HCT116 (cell line): ENCODE measurements around the gene HSPA4. TPM values are rescaled to one million over a fixed set of nuclear protein-coding genes. Genes with fewer than 3 reads are reported as not detected.
A peak's percentile ranks its signal among the peaks of the same experiment; 100 is the strongest.

Experiments
- ATAC-seq: fragments of 200-7000 bp; cut with Tn5 transposase; 2 replicates; pipeline ENCODE4 v1.9.1; 2020; ENCODE audit warnings: mild to moderate bottlenecking, moderate library complexity
- BruUV-seq: library from RNA; stranded (reverse); fragments of 400-500 nt; replicated peaks from 2 replicates; lab custom pipeline; 2021; lab: Mats Ljungman, UMichigan
- CTCF ChIA-PET: fragments of 300-600 bp; sonication (Branson Sonifier 250); formaldehyde crosslinking; loops from one replicate; lab custom pipeline; 2021; ENCODE audit warnings: antibody characterized with exemption; lab: Charles Lee
- POLR2A ChIA-PET: fragments of 300-600, 350-600 bp; sonication (Branson Sonifier 250); formaldehyde crosslinking; loops from one replicate; lab custom pipeline; 2021; ENCODE audit warnings: antibody characterized with exemption; lab: Charles Lee
- RAD21 ChIA-PET, 2 experiments: fragments of 300-600 bp; sonication (Branson Sonifier 250); formaldehyde crosslinking; loops; one replicate each; lab custom pipeline; 2023; ENCODE audit warnings: low total read pairs in 2 of 2; ENCODE audit not compliant: uncharacterized antibody in 2 of 2, unreplicated experiment in 2 of 2, low non-redundant PET in 1 of 2; lab: Charles Lee
- DNase-seq: peaks from one replicate; pipeline ENCODE4 v3.0.0-alpha.2; 2010; ENCODE audit warnings: low read depth, low spot score
- H2AFZ ChIP-seq: fragments of 200-600 bp; shearing (Covaris generic), sonication (generic); 2 replicates; pipeline ENCODE4 v1.6.1; 2017; ENCODE audit warnings: low read depth, mixed run types, mixed read lengths, antibody characterized with exemption, low read length; ENCODE audit not compliant: poor library complexity, severe bottlenecking
- H3K27ac ChIP-seq: 2 replicates; pipeline ENCODE4 v1.5.1; 2012; ENCODE audit warnings: low read depth, low read length
- H3K27me3 ChIP-seq: fragments of 200-600 bp; sonication (generic); 2 replicates; pipeline ENCODE4 v1.6.1; 2016; ENCODE audit warnings: mixed run types, low read length, mixed read lengths; ENCODE audit not compliant: insufficient read depth
- H3K36me3 ChIP-seq, 2 experiments: fragments of 200-500 bp in 1 of 2; fragments of 200-600 bp in 1 of 2; sonication (Bioruptor generic) in 1 of 2; sonication (generic) in 1 of 2; 2 replicates each; pipeline versions ENCODE4 v1.5.1 to v1.6.1; 2014 to 2016; ENCODE audit warnings: low read length in 2 of 2, inconsistent platforms in 1 of 2, mixed read lengths in 1 of 2, mixed run types in 1 of 2; ENCODE audit not compliant: insufficient read depth in 2 of 2, control insufficient read depth in 1 of 2
- H3K4me1 ChIP-seq, 2 experiments: fragments of 200-600 bp in 1 of 2; sonication (generic) in 1 of 2; 2 replicates each; pipeline versions ENCODE4 v1.5.1 to v1.6.1; 2012 to 2017; ENCODE audit warnings: low read length in 2 of 2, inconsistent platforms in 1 of 2, mild to moderate bottlenecking in 1 of 2, mixed read lengths in 1 of 2, mixed run types in 1 of 2, moderate library complexity in 1 of 2; ENCODE audit not compliant: insufficient read depth in 2 of 2, control insufficient read depth in 1 of 2
- H3K4me2 ChIP-seq: fragments of 200-600 bp; sonication (generic); 2 replicates; pipeline ENCODE4 v1.6.1; 2017; ENCODE audit warnings: mixed run types, low read length, mixed read lengths
- H3K4me3 ChIP-seq, 2 experiments: fragments of 200-600 bp in 1 of 2; sonication (generic) in 1 of 2; replicated peaks in 1 of 2; 2 replicates each; pipeline ENCODE4 v1.5.1; 2011 to 2016; ENCODE audit warnings: low read length in 2 of 2, control low read depth in 1 of 2, low read depth in 1 of 2, mild to moderate bottlenecking in 1 of 2, mixed read lengths in 1 of 2, mixed run types in 1 of 2
- H3K79me2 ChIP-seq: fragments of 200-600 bp; sonication (generic); 2 replicates; pipeline ENCODE4 v1.6.1; 2017; ENCODE audit warnings: mild to moderate bottlenecking, mixed run types, low read length, moderate library complexity, mixed read lengths; ENCODE audit not compliant: insufficient read depth
- H3K9ac ChIP-seq: fragments of 200-600 bp; sonication (generic); 2 replicates; pipeline ENCODE4 v1.6.1; 2016; ENCODE audit warnings: low read length, mixed read lengths
- H3K9me2 ChIP-seq: fragments of 200-600 bp; sonication (generic), shearing (Covaris generic); 2 replicates; pipeline ENCODE4 v1.6.1; 2017; ENCODE audit warnings: mixed run types, mild to moderate bottlenecking, moderate library complexity; ENCODE audit not compliant: insufficient read depth
- H3K9me3 ChIP-seq, 2 experiments: fragments of 200-500 bp in 1 of 2; fragments of 200-600 bp in 1 of 2; sonication (Bioruptor generic) in 1 of 2; sonication (generic) in 1 of 2; 2 replicates each; pipeline ENCODE4 v1.6.1; 2014 to 2017; ENCODE audit warnings: low read length in 2 of 2, mixed read lengths in 2 of 2, inconsistent platforms in 1 of 2, low read depth in 1 of 2, mild to moderate bottlenecking in 1 of 2, mixed run types in 1 of 2, moderate library complexity in 1 of 2; ENCODE audit not compliant: control insufficient read depth in 1 of 2, insufficient read depth in 1 of 2
- H4K20me1 ChIP-seq: fragments of 200-600 bp; sonication (generic), shearing (Covaris generic); 2 replicates; pipeline ENCODE4 v1.6.1; 2017; ENCODE audit warnings: mixed run types, mild to moderate bottlenecking, moderate library complexity; ENCODE audit not compliant: insufficient read depth
- EZH2phosphoT487 ChIP-seq: fragments of 200-600 bp; IDR thresholded peaks from 2 replicates; pipeline ENCODE4 v1.6.1; 2018; ENCODE audit warnings: antibody characterized with exemption, borderline replicate concordance
- FOSL1 ChIP-seq: IDR thresholded peaks from 2 replicates; pipeline ENCODE4 v1.6.1; 2012; ENCODE audit warnings: low read depth
- intact Hi-C: fragments of 100-400 bp; cut with micrococcal nuclease; formaldehyde crosslinking; loops from 2 replicates; pipeline ENCODE4 v1.10.0; 2022
- total RNA-seq: library from RNA; stranded (reverse); gene quantifications from one replicate; pipeline ENCODE4 v1.2.1, GENCODE V29; 2021; ENCODE audit not compliant: unreplicated experiment
- TF ChIP-seq, protein P1 (sequence below): IDR thresholded peaks from 2 replicates; pipeline ENCODE4 v1.6.1; 2011; ENCODE audit warnings: mild to moderate bottlenecking, low read length, moderate library complexity; ENCODE audit not compliant: insufficient replicate concordance; ENCODE audit errors: extremely low read depth

Gene HSPA4
- total RNA-seq, 1 experiment from 2014 or later, result 212 TPM

- TF ChIP-seq FOSL1, result no peak
Observed at GRCh38 chr5:133109655-133110483, 58.1 kb downstream of the HSPA4 start (continued).

DNA sequence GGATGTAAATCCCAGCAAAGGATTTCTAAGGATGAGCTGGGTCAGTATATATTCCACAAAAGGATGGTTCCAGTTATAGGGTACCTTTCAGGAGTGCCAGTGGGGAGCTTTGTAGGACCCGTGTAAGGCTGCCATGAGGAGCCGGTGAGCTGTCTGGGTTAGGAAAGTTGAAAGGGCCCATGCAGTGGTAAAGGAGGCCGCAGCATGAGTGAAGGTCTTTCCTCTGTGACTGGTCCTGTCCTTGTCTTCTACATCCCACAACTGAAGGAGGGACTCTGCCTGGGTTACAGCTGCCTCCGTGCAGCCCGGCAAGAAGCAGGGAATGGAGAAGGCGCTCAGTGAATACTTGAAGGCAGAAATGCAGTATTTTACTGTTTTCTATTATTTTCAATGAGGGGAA, 58.9 kb downstream of the HSPA4 start:
- Histone ChIP-seq H3K4me2 (peak overlapping the region; percentile 17), H3K4me3 (no peak overlapping the region), H3K9ac (no peak overlapping the region), H3K36me3 (peaks cover under 1 to 3% of the 10 kb centered on the region in 2 experiments; a peak in 2 of 4 replicates), H3K27ac (no peak overlapping the region), H3K27me3 (no peaks in the 10 kb centered on the region), H3K79me2 (no peaks in the 10 kb centered on the region), H3K4me1 (peaks cover 0 to 6% of the 10 kb centered on the region in 2 experiments; a peak in 1 of 4 replicates)
- POLR2A ChIA-PET, result no interaction called here
- BruUV-seq, result no TSS peak
- CTCF ChIA-PET, result interaction anchor here (0.8 to 3.2 kb wide), 6 partner anchors 109 to 834 kb away, joined by 3 to 36 read pairs (median 3); no protein-coding TSS in a partner anchor
- no peak for DNase-seq
- TF ChIP-seq, protein P1, sequence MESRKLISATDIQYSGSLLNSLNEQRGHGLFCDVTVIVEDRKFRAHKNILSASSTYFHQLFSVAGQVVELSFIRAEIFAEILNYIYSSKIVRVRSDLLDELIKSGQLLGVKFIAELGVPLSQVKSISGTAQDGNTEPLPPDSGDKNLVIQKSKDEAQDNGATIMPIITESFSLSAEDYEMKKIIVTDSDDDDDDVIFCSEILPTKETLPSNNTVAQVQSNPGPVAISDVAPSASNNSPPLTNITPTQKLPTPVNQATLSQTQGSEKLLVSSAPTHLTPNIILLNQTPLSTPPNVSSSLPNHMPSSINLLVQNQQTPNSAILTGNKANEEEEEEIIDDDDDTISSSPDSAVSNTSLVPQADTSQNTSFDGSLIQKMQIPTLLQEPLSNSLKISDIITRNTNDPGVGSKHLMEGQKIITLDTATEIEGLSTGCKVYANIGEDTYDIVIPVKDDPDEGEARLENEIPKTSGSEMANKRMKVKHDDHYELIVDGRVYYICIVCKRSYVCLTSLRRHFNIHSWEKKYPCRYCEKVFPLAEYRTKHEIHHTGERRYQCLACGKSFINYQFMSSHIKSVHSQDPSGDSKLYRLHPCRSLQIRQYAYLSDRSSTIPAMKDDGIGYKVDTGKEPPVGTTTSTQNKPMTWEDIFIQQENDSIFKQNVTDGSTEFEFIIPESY, result no peak
- TF ChIP-seq FOSL1 (no peak), EZH2phosphoT487 (no peak)
- TF ChIP-seq, all 23 proteins: peak for 0
- ATAC-seq, result no peak
- intact Hi-C loops, result loop anchor here (1.0 to 5.0 kb wide), 7 partner anchors 138 to 834 kb away; no protein-coding TSS in a partner anchor
- no peaks in the 10 kb centered on the region for H3K9me2 ChIP-seq
- peak overlapping the region; percentile 91 for H2AFZ ChIP-seq
- no peaks in the 10 kb centered on the region for H3K9me3 ChIP-seq
- RAD21 ChIA-PET, result interaction anchor here in 1 of 2 experiments (1.1 to 1.5 kb wide), 3 partner anchors 136 to 146 kb away, joined by 3 to 4 read pairs (median 3); no protein-coding TSS in a partner anchor
- H4K20me1 ChIP-seq, result no peaks in the 10 kb centered on the region
